HCT116 (cell line): ENCODE measurements around the gene IRX2. TPM values are rescaled to one million over a fixed set of nuclear protein-coding genes. Genes with fewer than 3 reads are reported as not detected.

Experiments used
- ATAC-seq: fragments of 200-7000 bp; cut with Tn5 transposase; 2 replicates; pipeline ENCODE4 v1.9.1; 2020; ENCODE audit warnings: mild to moderate bottlenecking, moderate library complexity
- BruUV-seq: library from RNA; stranded (reverse); fragments of 400-500 nt; replicated peaks from 2 replicates; lab custom pipeline; 2021; lab: Mats Ljungman, UMichigan
- CTCF ChIA-PET: fragments of 300-600 bp; sonication (Branson Sonifier 250); formaldehyde crosslinking; loops from one replicate; lab custom pipeline; 2021; ENCODE audit warnings: antibody characterized with exemption; lab: Charles Lee
- POLR2A ChIA-PET: fragments of 300-600, 350-600 bp; sonication (Branson Sonifier 250); formaldehyde crosslinking; loops from one replicate; lab custom pipeline; 2021; ENCODE audit warnings: antibody characterized with exemption; lab: Charles Lee
- RAD21 ChIA-PET, 2 experiments: fragments of 300-600 bp; sonication (Branson Sonifier 250); formaldehyde crosslinking; loops; one replicate each; lab custom pipeline; 2023; ENCODE audit warnings: low total read pairs in 2 of 2; ENCODE audit not compliant: uncharacterized antibody in 2 of 2, unreplicated experiment in 2 of 2, low non-redundant PET in 1 of 2; lab: Charles Lee
- DNase-seq: peaks from one replicate; pipeline ENCODE4 v3.0.0-alpha.2; 2010; ENCODE audit warnings: low read depth, low spot score
- H2AFZ ChIP-seq: fragments of 200-600 bp; shearing (Covaris generic), sonication (generic); 2 replicates; pipeline ENCODE4 v1.6.1; 2017; ENCODE audit warnings: low read depth, mixed run types, mixed read lengths, antibody characterized with exemption, low read length; ENCODE audit not compliant: poor library complexity, severe bottlenecking
- H3K27ac ChIP-seq: 2 replicates; pipeline ENCODE4 v1.5.1; 2012; ENCODE audit warnings: low read depth, low read length
- H3K27me3 ChIP-seq: fragments of 200-600 bp; sonication (generic); 2 replicates; pipeline ENCODE4 v1.6.1; 2016; ENCODE audit warnings: mixed run types, low read length, mixed read lengths; ENCODE audit not compliant: insufficient read depth
- H3K36me3 ChIP-seq, 2 experiments: fragments of 200-500 bp in 1 of 2; fragments of 200-600 bp in 1 of 2; sonication (Bioruptor generic) in 1 of 2; sonication (generic) in 1 of 2; 2 replicates each; pipeline versions ENCODE4 v1.5.1 to v1.6.1; 2014 to 2016; ENCODE audit warnings: low read length in 2 of 2, inconsistent platforms in 1 of 2, mixed read lengths in 1 of 2, mixed run types in 1 of 2; ENCODE audit not compliant: insufficient read depth in 2 of 2, control insufficient read depth in 1 of 2
- H3K4me1 ChIP-seq, 2 experiments: fragments of 200-600 bp in 1 of 2; sonication (generic) in 1 of 2; 2 replicates each; pipeline versions ENCODE4 v1.5.1 to v1.6.1; 2012 to 2017; ENCODE audit warnings: low read length in 2 of 2, inconsistent platforms in 1 of 2, mild to moderate bottlenecking in 1 of 2, mixed read lengths in 1 of 2, mixed run types in 1 of 2, moderate library complexity in 1 of 2; ENCODE audit not compliant: insufficient read depth in 2 of 2, control insufficient read depth in 1 of 2
- H3K4me2 ChIP-seq: fragments of 200-600 bp; sonication (generic); 2 replicates; pipeline ENCODE4 v1.6.1; 2017; ENCODE audit warnings: mixed run types, low read length, mixed read lengths
- H3K4me3 ChIP-seq, 2 experiments: fragments of 200-600 bp in 1 of 2; sonication (generic) in 1 of 2; replicated peaks in 1 of 2; 2 replicates each; pipeline ENCODE4 v1.5.1; 2011 to 2016; ENCODE audit warnings: low read length in 2 of 2, control low read depth in 1 of 2, low read depth in 1 of 2, mild to moderate bottlenecking in 1 of 2, mixed read lengths in 1 of 2, mixed run types in 1 of 2
- H3K79me2 ChIP-seq: fragments of 200-600 bp; sonication (generic); 2 replicates; pipeline ENCODE4 v1.6.1; 2017; ENCODE audit warnings: mild to moderate bottlenecking, mixed run types, low read length, moderate library complexity, mixed read lengths; ENCODE audit not compliant: insufficient read depth
- H3K9ac ChIP-seq: fragments of 200-600 bp; sonication (generic); 2 replicates; pipeline ENCODE4 v1.6.1; 2016; ENCODE audit warnings: low read length, mixed read lengths
- H3K9me2 ChIP-seq: fragments of 200-600 bp; sonication (generic), shearing (Covaris generic); 2 replicates; pipeline ENCODE4 v1.6.1; 2017; ENCODE audit warnings: mixed run types, mild to moderate bottlenecking, moderate library complexity; ENCODE audit not compliant: insufficient read depth
- H3K9me3 ChIP-seq, 2 experiments: fragments of 200-500 bp in 1 of 2; fragments of 200-600 bp in 1 of 2; sonication (Bioruptor generic) in 1 of 2; sonication (generic) in 1 of 2; 2 replicates each; pipeline ENCODE4 v1.6.1; 2014 to 2017; ENCODE audit warnings: low read length in 2 of 2, mixed read lengths in 2 of 2, inconsistent platforms in 1 of 2, low read depth in 1 of 2, mild to moderate bottlenecking in 1 of 2, mixed run types in 1 of 2, moderate library complexity in 1 of 2; ENCODE audit not compliant: control insufficient read depth in 1 of 2, insufficient read depth in 1 of 2
- H4K20me1 ChIP-seq: fragments of 200-600 bp; sonication (generic), shearing (Covaris generic); 2 replicates; pipeline ENCODE4 v1.6.1; 2017; ENCODE audit warnings: mixed run types, mild to moderate bottlenecking, moderate library complexity; ENCODE audit not compliant: insufficient read depth
- ATF3 ChIP-seq: IDR thresholded peaks from 2 replicates; pipeline ENCODE4 v1.6.1; 2012
- CBX3 ChIP-seq: IDR thresholded peaks from 2 replicates; pipeline ENCODE4 v1.6.1; 2012; ENCODE audit warnings: low read depth
- CTCF ChIP-seq, 3 experiments: fragments of 200-600 bp in 1 of 3; sonication (generic) in 1 of 3; IDR thresholded peaks in 2 of 3; conservative IDR thresholded peaks in 1 of 3; 2 replicates each; pipeline ENCODE4 v1.5.1; 2012 to 2017; ENCODE audit warnings: low read depth in 2 of 3, low read length in 2 of 3, antibody characterized with exemption in 1 of 3, borderline replicate concordance in 1 of 3, control low read depth in 1 of 3, mild to moderate bottlenecking in 1 of 3, mixed read lengths in 1 of 3, mixed run types in 1 of 3, moderate library complexity in 1 of 3; ENCODE audit not compliant: insufficient read depth in 1 of 3
- EZH2phosphoT487 ChIP-seq: fragments of 200-600 bp; IDR thresholded peaks from 2 replicates; pipeline ENCODE4 v1.6.1; 2018; ENCODE audit warnings: antibody characterized with exemption, borderline replicate concordance
- POLR2AphosphoS5 ChIP-seq: IDR thresholded peaks from 2 replicates; pipeline ENCODE4 v1.6.1; 2011; ENCODE audit warnings: mild to moderate bottlenecking, low read depth, low read length, moderate library complexity
- SIN3A ChIP-seq: IDR thresholded peaks from 2 replicates; pipeline ENCODE4 v1.6.1; 2012; ENCODE audit warnings: low read depth
- SP1 ChIP-seq: IDR thresholded peaks from 2 replicates; pipeline ENCODE4 v1.6.1; 2012; ENCODE audit warnings: low read depth
- TCF7L2 ChIP-seq: IDR thresholded peaks from 2 replicates; pipeline ENCODE4 v1.7.0; 2011; ENCODE audit warnings: borderline replicate concordance, inconsistent platforms; ENCODE audit not compliant: insufficient read depth, insufficient read length; ENCODE audit errors: extremely low read depth
- YY1 ChIP-seq: IDR thresholded peaks from 2 replicates; pipeline ENCODE4 v1.6.1; 2011; ENCODE audit warnings: low read length, low read depth, moderate library complexity, mild to moderate bottlenecking; ENCODE audit not compliant: insufficient replicate concordance; ENCODE audit errors: extremely low read depth
- intact Hi-C: fragments of 100-400 bp; cut with micrococcal nuclease; formaldehyde crosslinking; loops from 2 replicates; pipeline ENCODE4 v1.10.0; 2022
- total RNA-seq: library from RNA; stranded (reverse); gene quantifications from one replicate; pipeline ENCODE4 v1.2.1, GENCODE V29; 2021; ENCODE audit not compliant: unreplicated experiment

IRX2 gene
- total RNA-seq, 1 experiment from 2014 or later = not detected

GRCh38 chr5:2714805-2715204 is 36.7 kb downstream of the IRX2 start:
- Histone ChIP-seq H3K4me3 (no peak overlapping the region), H3K9ac (no peak overlapping the region), H3K4me2 (no peak overlapping the region), H3K9me2 (no peaks in the 10 kb centered on the region), H4K20me1 (no peaks in the 10 kb centered on the region), H3K27ac (no peak overlapping the region), H2AFZ (no peak overlapping the region), H3K4me1 (no peaks in the 10 kb centered on the region), H3K9me3 (peaks cover 8% of the 10 kb centered on the region in 2 experiments; a peak in 2 of 4 replicates)
- ChIA-PET POLR2A (no interaction called here), CTCF (no interaction called here)
- intact Hi-C loops = no loop called here
- no TSS peak for BruUV-seq
- no peak for TF ChIP-seq SP1
- no peak for TF ChIP-seq CBX3
- TF ChIP-seq ATF3 = no peak
- TF ChIP-seq EZH2phosphoT487 = no peak
- no peak for TF ChIP-seq SIN3A
- no peak for TF ChIP-seq CTCF (IDR thresholded peaks at IDR 0.05 in 2 of 3, conservative IDR thresholded peaks at IDR 0.05 in 1 of 3; ENCODE audit: borderline replicate concordance in 1 of 3, insufficient read depth in 1 of 3, low read depth in 2 of 3, low read length in 2 of 3)
- no peak for TF ChIP-seq POLR2AphosphoS5
- no peak for TF ChIP-seq TCF7L2
- no peak for TF ChIP-seq YY1
- TF ChIP-seq, all 23 proteins: peak for 0
- no peaks in the 10 kb centered on the region for H3K36me3 ChIP-seq
- H3K27me3 ChIP-seq = no peaks in the 10 kb centered on the region
- ATAC-seq = no peak
- DNase-seq = no peak
- no peaks in the 10 kb centered on the region for H3K79me2 ChIP-seq
- RAD21 ChIA-PET = no interaction called here
